Brain microvascular endothelial cell (primary cell): ENCODE measurements around the gene LZTR1.

Experiments
- DNase-seq: peaks from one replicate; pipeline ENCODE4 v3.0.0-alpha.2; 2020
- H3K27ac ChIP-seq: fragments of 250-450 bp; sonication (Bioruptor Pico); 2 replicates; pipeline ENCODE4 v1.5.1; 2020; ENCODE audit warnings: mild to moderate bottlenecking, moderate library complexity
- H3K27me3 ChIP-seq: fragments of 250-450 bp; sonication (Bioruptor Pico); replicated peaks from 2 replicates; pipeline ENCODE4 v1.5.1; 2020; ENCODE audit warnings: mild to moderate bottlenecking
- H3K36me3 ChIP-seq: fragments of 250-450 bp; sonication (Bioruptor Pico); replicated peaks from 2 replicates; pipeline ENCODE4 v1.5.1; 2020; ENCODE audit warnings: mild to moderate bottlenecking
- H3K4me3 ChIP-seq: 2 replicates; pipeline ENCODE4 v1.5.1; 2011; ENCODE audit warnings: low read depth, mild to moderate bottlenecking, control low read depth, low read length, moderate library complexity
- CTCF ChIP-seq: IDR thresholded peaks from 2 replicates; pipeline ENCODE4 v1.5.1; 2011; ENCODE audit warnings: low read depth, mild to moderate bottlenecking, moderate library complexity, low read length, control low read depth, inconsistent platforms; ENCODE audit errors: missing control alignments
- in situ Hi-C: cut with HindIII; loops from 2 replicates; pipeline ENCODE4 v1.10.0; 2017; ENCODE audit warnings: low sequenced_read_pairs, low pct_ligation_motif_present

LZTR1 gene

GRCh38 chr22:21020802-21021429 is 38.8 kb downstream of the LZTR1 start:
- Histone ChIP-seq H3K27ac (no peak overlapping the region), H3K4me3 (no peak overlapping the region), H3K36me3 (no peaks in the 10 kb centered on the region), H3K27me3 (no peaks in the 10 kb centered on the region)
- TF ChIP-seq CTCF: peak; percentile 71
- in situ Hi-C loops: no loop called here
- DNase-seq: no peak

- Histone ChIP-seq H3K27me3 (no peaks in the 10 kb centered on the region), H3K27ac (no peak overlapping the region), H3K4me3 (no peak overlapping the region), H3K36me3 (no peaks in the 10 kb centered on the region)
- DNase-seq: no peak
- in situ Hi-C loops: no loop called here
- no peak for TF ChIP-seq CTCF
Measured at GRCh38 chr22:21022507-21022906, 40.4 kb downstream of the LZTR1 start.

GRCh38 chr22:21022955-21023614 is 41.0 kb downstream of the LZTR1 start:
- peak; percentile 11 for TF ChIP-seq CTCF
- in situ Hi-C loops: no loop called here
- Histone ChIP-seq H3K36me3 (no peaks in the 10 kb centered on the region), H3K27me3 (no peaks in the 10 kb centered on the region), H3K4me3 (no peak overlapping the region), H3K27ac (no peak overlapping the region)
- no peak for DNase-seq

GRCh38 chr22:21025266-21025665 is 43.2 kb downstream of the LZTR1 start:
- no peaks in the 10 kb centered on the region for H3K36me3 ChIP-seq
- no peak for TF ChIP-seq CTCF
- no peak overlapping the region for H3K4me3 ChIP-seq
- DNase-seq: no peak
- in situ Hi-C loops: no loop called here
- H3K27ac ChIP-seq: no peak overlapping the region
- peaks cover 3% of the 10 kb centered on the region for H3K27me3 ChIP-seq

GRCh38 chr22:21025763-21026755 is 44.0 kb downstream of the LZTR1 start:
- no peaks in the 10 kb centered on the region for H3K36me3 ChIP-seq
- DNase-seq: no peak
- no peak overlapping the region for H3K4me3 ChIP-seq
- in situ Hi-C loops: no loop called here
- peaks cover 8% of the 10 kb centered on the region for H3K27me3 ChIP-seq
- no peak overlapping the region for H3K27ac ChIP-seq
- TF ChIP-seq CTCF: no peak
